Activated CD8-positive, alpha-beta memory T cell treated with anti-CD3 and anti-CD28 coated beads, Interleukin-2, amount 50 U/mL, for 4 hours (primary cell): ENCODE data around the gene ATP5PO.
"Not testable (repeated sequence)": the region's sequence is repeated elsewhere in the genome, so short reads cannot be mapped to it uniquely, and the experiment has no call there.

Experiments
- DNase-seq: peaks from one replicate; pipeline ENCODE4 v3.0.0-alpha.2; 2020

ATP5PO gene

GRCh38 chr21:33897739-33898138 is 17.9 kb downstream of the ATP5PO start:
- no peak for DNase-seq

DNA sequence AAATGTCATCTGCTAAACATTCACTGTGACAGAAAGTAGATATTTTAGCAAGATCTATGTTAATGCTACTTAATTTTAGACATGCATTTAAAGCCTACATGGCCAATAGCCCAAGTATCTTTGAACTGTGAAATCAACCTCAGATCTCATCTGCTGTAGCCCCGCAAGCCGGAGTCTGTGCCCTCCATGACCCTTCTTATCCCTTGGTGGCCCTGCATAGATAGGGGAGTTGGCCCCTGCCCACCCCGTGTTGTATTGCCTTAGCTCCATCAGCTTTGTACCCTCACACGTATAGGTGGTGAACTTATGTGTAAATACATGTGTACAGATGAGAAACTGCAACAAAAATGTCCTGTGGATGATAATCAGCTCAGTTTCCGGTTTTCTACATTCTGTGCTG is 18.5 kb downstream of the ATP5PO start:
- DNase-seq: no peak

- DNase-seq: no peak
These were observed 18.9 kb downstream of the ATP5PO start for GRCh38 chr21:33896691-33897090.

DNA sequence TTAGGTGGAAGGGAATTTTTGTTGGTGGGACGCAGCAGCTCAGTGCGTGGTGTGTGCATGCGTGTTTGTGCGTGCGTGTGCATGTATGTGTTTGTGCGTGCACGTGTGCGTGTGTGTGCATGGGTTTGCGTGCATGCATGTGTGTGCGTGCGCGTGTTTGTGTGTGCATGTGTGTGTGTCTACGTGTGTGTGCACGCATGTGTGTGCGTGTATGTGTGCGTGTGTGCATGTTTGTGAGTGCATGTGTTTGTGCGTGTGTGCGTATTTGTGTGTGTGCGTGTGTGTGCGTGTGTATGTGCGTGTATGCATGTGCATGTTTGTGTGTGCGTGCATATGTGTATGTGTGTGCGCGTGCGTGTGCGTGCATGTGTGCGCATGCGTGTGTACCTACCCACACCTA is 20.2 kb downstream of the ATP5PO start:
- DNase-seq: no peak

GRCh38 chr21:33894736-33895288 is 20.8 kb downstream of the ATP5PO start:
- DNase-seq: peak; percentile 73

DNA sequence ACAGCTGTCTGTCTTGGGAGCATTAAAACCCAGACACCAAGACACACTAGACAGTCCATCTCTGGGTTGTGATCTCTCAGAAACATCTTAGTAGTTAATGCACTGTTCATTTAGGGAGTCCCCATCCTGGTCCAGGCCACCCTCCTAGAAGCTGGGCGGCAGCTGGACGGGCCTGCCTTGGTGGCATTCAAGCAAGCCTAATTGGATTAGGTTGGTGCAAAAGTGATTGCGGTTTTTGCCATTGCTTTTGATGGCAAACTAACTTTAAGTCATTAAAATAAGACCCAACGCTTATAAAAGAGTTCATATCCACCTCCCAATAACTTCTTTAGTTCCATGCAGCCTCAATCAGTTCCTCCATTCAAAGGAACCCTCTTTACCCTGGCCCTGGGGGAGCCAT is 21.7 kb downstream of the ATP5PO start:
- DNase-seq: no peak

GRCh38 chr21:33892853-33893252 is 22.8 kb downstream of the ATP5PO start:
- no peak for DNase-seq

- no peak for DNase-seq
These were observed 25.4 kb downstream of the ATP5PO start for GRCh38 chr21:33890187-33890586.

GRCh38 chr21:33886321-33886720 is 29.3 kb downstream of the ATP5PO start:
- no peak for DNase-seq

- no peak for DNase-seq
These were observed 30.5 kb downstream of the ATP5PO start for GRCh38 chr21:33885172-33885514.

DNA sequence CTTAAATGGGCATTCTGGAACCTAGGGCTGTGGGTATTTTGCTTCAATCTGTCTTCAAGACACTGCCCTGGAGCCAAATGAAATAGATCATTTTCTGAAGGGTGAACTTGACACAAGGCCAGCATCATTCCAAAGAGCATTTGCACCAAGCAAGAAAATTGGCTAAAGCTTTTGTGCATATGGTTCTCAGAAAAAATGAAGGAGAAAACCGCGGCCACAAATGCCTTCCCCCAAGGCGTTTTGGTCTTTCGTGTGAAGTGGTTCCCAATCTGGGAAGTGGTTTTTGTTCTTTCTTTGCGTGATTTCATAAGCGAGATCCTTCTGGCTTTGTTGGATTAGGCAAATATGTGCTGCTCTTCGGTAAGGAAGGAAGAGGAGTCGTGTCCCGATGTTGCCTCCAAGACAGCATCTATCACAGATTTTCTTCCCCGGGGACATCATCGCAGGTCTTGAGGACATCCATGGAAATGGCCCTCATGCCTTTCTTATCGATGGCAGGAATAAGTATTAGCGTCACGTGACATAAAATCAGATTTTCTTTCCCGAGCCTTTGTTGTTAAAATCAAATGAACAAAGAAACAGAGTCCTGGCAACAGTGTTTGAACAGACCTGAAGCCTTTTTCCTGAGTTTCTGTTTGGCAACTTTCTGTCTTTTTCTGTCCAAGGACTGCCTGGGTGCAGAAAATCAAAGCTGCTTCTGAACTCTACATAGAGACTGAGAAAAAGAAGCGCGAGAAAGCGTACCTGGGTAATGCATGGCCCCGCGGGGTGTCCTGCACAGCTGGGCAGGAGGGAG is 31.0 kb downstream of the ATP5PO start:
- no peak for DNase-seq

DNA sequence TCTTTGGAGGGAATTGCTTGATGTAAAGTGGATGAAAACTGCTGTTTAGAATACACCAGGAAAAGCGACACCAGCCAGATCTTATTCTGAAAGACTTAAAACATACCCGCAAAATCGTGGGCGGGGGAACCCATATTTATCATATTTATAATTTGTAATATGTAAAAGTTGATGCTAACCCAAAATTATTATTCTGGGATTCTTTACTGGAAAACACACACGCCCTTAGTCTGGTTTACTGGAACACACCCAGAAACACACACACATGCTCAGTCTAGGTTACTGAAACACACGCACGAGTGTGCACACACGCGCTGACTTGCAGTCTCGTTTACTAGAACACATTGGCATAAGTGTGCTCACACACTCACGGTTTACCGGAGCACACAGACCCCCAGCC is 32.5 kb downstream of the ATP5PO start:
- DNase-seq: no peak

- no peak for DNase-seq
These were observed 33.7 kb downstream of the ATP5PO start for GRCh38 chr21:33881689-33882440.

DNA sequence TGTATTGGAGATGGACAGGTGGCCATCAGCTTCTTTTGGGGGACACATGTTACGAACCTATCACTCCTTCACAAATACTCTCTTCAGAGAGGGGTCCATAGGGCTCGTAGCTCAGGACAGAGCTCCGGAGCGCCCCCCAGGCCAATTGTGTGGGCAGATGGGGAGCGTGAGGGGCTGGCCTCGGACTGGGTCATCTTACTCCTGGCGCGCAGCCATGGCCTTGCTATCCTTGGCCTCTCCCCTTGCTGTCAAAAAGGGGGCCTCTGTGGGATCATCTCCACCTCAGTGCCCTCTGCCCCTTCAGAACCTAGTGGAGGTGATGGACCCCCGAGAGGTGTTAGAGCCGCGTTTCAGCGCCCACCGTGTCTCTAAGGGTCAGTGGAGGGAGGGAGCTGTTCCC is 35.0 kb downstream of the ATP5PO start:
- no peak for DNase-seq

DNA sequence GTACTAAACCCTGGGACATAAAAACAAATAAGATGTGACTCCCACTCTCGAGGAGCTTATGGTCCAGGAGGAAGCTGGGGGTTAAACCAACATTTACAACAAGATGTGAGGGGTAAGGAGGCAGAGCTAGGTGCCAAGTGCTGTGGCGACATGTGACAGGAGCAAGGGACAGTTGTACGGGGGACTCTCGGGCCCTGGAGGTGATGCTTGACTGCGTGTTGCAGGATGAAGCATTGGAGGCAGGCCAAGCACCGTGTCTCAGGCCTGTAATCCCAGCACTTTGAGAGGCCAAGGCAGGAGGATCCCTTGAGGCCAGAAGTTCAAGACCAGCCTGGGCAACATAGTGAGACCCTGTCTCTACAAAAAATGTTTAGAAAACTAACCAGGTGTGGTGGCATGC is 36.8 kb downstream of the ATP5PO start:
- DNase-seq: no peak

DNA sequence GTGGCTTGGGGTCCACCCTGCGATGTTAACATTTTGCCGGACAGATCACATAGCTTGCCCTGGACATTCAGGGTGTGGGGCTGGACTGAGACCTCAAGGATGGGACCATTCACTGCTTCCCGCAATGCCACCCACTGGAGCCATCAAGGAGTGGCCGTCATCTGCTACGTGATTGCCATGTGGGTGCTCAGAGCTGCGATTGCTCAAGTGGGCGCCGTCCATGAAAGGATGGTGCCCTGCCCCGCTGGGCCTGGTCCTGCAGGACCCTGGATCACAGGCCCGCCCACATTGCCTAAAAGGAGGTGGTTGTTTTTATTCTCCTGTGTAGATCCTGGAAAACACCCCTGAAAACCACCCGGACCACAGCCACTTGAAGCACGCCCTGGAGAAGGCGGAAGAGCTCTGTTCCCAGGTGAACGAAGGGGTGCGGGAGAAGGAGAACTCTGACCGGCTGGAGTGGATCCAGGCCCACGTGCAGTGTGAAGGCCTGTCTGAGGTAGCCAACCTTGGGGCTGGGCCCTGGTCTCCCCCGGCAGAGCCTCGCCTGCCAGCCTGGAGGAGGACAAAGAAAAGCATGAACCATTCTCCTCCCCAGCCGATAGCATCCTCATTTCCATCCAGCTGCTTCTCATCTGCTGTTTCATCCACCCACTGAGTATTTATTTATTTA is 40.4 kb downstream of the ATP5PO start:
- DNase-seq: no peak

- DNase-seq: no peak
These were observed 41.4 kb downstream of the ATP5PO start for GRCh38 chr21:33874161-33874560.

DNA sequence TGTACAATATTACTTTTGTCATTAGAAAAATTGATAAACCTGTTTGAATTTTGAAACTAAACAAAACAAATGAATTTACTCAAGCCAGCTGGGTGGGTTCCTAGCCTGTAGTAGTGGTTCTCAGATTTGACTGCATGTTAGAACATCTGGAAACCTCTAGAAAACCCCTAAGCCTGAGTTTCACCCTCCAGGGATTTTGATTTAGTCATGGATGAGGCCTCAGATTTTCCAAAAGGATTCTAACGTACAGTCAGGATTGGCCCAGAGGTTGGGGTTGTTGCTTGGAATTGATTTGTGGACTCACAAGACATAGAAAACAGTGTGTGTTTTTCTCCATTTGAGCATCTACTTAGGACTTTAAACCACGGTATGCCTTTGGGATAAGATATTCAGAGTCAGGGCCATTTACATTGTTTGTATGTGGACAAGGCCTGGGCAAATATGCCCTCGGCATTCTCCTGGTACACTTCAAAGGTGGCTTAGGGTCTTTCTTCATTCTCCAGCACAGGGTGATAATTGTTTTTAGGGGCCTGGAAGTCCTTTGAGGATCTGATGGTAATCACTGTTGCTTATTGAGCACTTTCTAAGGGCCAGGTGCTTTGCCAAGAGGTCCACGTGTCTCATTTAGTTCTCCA is 42.6 kb downstream of the ATP5PO start:
- DNase-seq: no peak

GRCh38 chr21:33871171-33871570 is 44.4 kb downstream of the ATP5PO start:
- DNase-seq: no peak

- DNase-seq: no peak
These were observed 44.8 kb downstream of the ATP5PO start for GRCh38 chr21:33870768-33871167.

- DNase-seq: no peak
These were observed 45.7 kb downstream of the ATP5PO start for GRCh38 chr21:33869873-33870272.

DNA sequence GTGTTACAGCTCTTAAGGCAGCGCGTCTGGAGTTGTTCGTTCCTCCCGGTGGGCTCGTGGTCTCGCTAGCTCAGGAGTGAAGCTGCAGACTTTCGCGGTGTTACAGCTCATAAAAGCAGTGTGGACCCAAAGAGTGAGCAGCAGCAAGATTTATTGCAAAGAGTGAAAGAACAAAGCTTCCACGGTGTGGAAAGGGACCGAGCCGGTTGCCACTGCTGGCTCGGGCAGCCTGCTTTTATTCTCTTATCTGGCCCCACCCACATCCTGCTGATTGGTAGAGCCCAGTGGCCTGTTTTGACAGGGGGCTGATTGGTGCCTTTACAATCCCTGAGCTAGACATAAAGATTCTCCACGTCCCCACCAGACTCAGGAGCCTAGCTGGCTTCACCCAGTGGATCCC is 47.7 kb downstream of the ATP5PO start:
- not testable (repeated sequence) for DNase-seq

DNA sequence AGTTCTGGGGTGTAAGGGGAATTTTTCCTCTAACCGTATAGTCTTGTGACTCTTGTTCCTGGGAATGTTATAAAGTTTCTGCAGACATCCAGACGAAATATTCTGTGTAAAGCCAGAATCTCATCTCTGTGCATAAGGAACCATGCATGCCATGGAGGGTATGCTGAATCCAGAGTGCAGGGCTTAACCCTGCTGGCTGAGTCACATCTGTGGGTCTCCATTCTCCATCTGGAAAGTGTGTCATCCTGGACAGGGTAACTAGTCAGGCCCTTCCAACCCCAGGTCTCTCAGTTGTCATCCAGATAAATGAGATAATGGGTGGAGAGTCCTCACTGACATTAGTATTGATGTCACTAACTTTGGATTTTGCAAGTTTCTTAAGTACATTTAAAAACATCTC is 48.8 kb downstream of the ATP5PO start:
- no peak for DNase-seq
